A673 (cell line): ENCODE results near the gene ACTN4. TPM values are rescaled to one million over a fixed set of nuclear protein-coding genes. Genes with fewer than 3 reads are reported as not detected.

ENCODE experiments used
- BruUV-seq: library from RNA; stranded (reverse); fragments of 400-500 nt; replicated peaks from 2 replicates; lab custom pipeline; 2021; lab: Mats Ljungman, UMichigan
- CTCF ChIA-PET: fragments of 300-600 bp; sonication (Branson Sonifier 250); formaldehyde crosslinking; loops from one replicate; lab custom pipeline; 2022; ENCODE audit warnings: antibody characterized with exemption; lab: Charles Lee
- POLR2A ChIA-PET: fragments of 300-600 bp; sonication (Branson Sonifier 250); formaldehyde crosslinking; loops from one replicate; lab custom pipeline; 2022; ENCODE audit warnings: antibody characterized with exemption; ENCODE audit not compliant: low non-redundant PET; lab: Charles Lee
- DNase-seq: peaks from one replicate; pipeline ENCODE4 v3.0.0-alpha.2; 2015; ENCODE audit warnings: low spot score
- H3K27ac ChIP-seq: fragments of 200-600 bp; sonication (generic); 2 replicates; pipeline ENCODE4 v1.5.1; 2016; ENCODE audit warnings: mixed run types, low read depth, mild to moderate bottlenecking, mixed read lengths, antibody characterized with exemption, low read length; ENCODE audit not compliant: poor library complexity, severe bottlenecking
- H3K27me3 ChIP-seq: fragments of 200-600 bp; sonication (generic); replicated peaks from 2 replicates; pipeline ENCODE4 v1.6.1; 2017; ENCODE audit warnings: mixed run types, low read depth, mild to moderate bottlenecking, mixed read lengths, antibody characterized with exemption, low read length; ENCODE audit not compliant: insufficient read depth, poor library complexity
- H3K36me3 ChIP-seq: fragments of 200-600 bp; sonication (generic); 2 replicates; pipeline ENCODE4 v1.6.1; 2016; ENCODE audit warnings: mixed run types, mild to moderate bottlenecking, mixed read lengths, antibody characterized with exemption, low read length; ENCODE audit not compliant: insufficient read depth, poor library complexity, severe bottlenecking
- H3K4me1 ChIP-seq: fragments of 200-600 bp; sonication (generic); 2 replicates; pipeline ENCODE4 v1.6.1; 2017; ENCODE audit warnings: mixed run types, mild to moderate bottlenecking, mixed read lengths, antibody characterized with exemption, low read length; ENCODE audit not compliant: insufficient read depth, poor library complexity, severe bottlenecking
- H3K4me3 ChIP-seq: fragments of 200-600 bp; sonication (generic); 2 replicates; pipeline ENCODE4 v1.5.1; 2016; ENCODE audit warnings: low read depth, mixed run types, mild to moderate bottlenecking, mixed read lengths, low read length; ENCODE audit not compliant: poor library complexity, severe bottlenecking
- H3K9me3 ChIP-seq: fragments of 200-600 bp; sonication (generic); 2 replicates; pipeline ENCODE4 v1.6.1; 2016; ENCODE audit warnings: mixed run types, low read depth, mild to moderate bottlenecking, mixed read lengths, antibody characterized with exemption, low read length; ENCODE audit not compliant: poor library complexity, severe bottlenecking
- CTCF ChIP-seq: fragments of 300-800, 200-600 bp; sonication (generic); conservative IDR thresholded peaks from 2 replicates; pipeline ENCODE4 v1.5.1; 2017; ENCODE audit warnings: low read depth, mild to moderate bottlenecking, antibody characterized with exemption, low read length, moderate library complexity, mixed read lengths
- EZH2 ChIP-seq: fragments of 200-600 bp; sonication (generic); IDR thresholded peaks from 2 replicates; pipeline ENCODE4 v1.6.1; 2017; ENCODE audit warnings: borderline replicate concordance, low read depth, mild to moderate bottlenecking, mixed read lengths, antibody characterized with exemption, low read length; ENCODE audit not compliant: poor library complexity, severe bottlenecking
- intact Hi-C: fragments of 100-400 bp; cut with micrococcal nuclease; formaldehyde crosslinking; loops from one replicate; pipeline ENCODE4 v1.10.0; 2022; ENCODE audit not compliant: unreplicated experiment
- total RNA-seq: library from RNA; stranded (reverse); gene quantifications from 2 replicates; pipeline ENCODE4 v1.2.3, GENCODE V29; 2021

The ACTN4 gene
- total RNA-seq, 1 experiment from 2014 or later = 397 TPM

DNA sequence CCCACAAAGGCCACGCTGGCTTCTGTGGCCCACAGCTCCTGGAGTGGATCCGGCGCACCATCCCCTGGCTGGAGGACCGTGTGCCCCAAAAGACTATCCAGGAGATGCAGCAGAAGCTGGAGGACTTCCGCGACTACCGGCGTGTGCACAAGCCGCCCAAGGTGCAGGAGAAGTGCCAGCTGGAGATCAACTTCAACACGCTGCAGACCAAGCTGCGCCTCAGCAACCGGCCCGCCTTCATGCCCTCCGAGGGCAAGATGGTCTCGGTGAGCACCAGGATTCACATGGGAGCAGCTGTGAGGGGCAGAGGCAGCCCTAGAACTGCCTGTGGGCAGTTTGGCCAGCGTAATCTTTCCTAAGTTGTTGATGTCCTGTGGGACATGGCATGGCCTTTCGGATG, 69.6 kb downstream of the ACTN4 start:
- H3K9me3 ChIP-seq = no peaks in the 10 kb centered on the region
- ChIA-PET CTCF (no interaction called here), POLR2A (no interaction called here)
- intact Hi-C loops = no loop called here
- H3K27me3 ChIP-seq = no peaks in the 10 kb centered on the region
- no peak overlapping the region for H3K4me3 ChIP-seq
- no TSS peak for BruUV-seq
- DNase-seq = no peak
- H3K4me1 ChIP-seq = no peaks in the 10 kb centered on the region
- peaks cover 41% of the 10 kb centered on the region for H3K36me3 ChIP-seq
- no peak for TF ChIP-seq EZH2
- no peak for TF ChIP-seq CTCF
- H3K27ac ChIP-seq = no peak overlapping the region

- no peaks in the 10 kb centered on the region for H3K27me3 ChIP-seq
- TF ChIP-seq CTCF (no peak), EZH2 (no peak)
- no peaks in the 10 kb centered on the region for H3K9me3 ChIP-seq
- DNase-seq = no peak
- peaks cover 47% of the 10 kb centered on the region for H3K36me3 ChIP-seq
- intact Hi-C loops = no loop called here
- POLR2A ChIA-PET = no interaction called here
- CTCF ChIA-PET = no interaction called here
- H3K27ac ChIP-seq = no peak overlapping the region
- no peaks in the 10 kb centered on the region for H3K4me1 ChIP-seq
- H3K4me3 ChIP-seq = no peak overlapping the region
- no TSS peak for BruUV-seq
Observed at GRCh38 chr19:38717855-38718254, 70.4 kb downstream of the ACTN4 start.

GRCh38 chr19:38718747-38719543, 71.5 kb downstream of the ACTN4 start:
- intact Hi-C loops = no loop called here
- Histone ChIP-seq H3K36me3 (peaks cover 57% of the 10 kb centered on the region), H3K27me3 (no peaks in the 10 kb centered on the region), H3K9me3 (no peaks in the 10 kb centered on the region), H3K4me1 (no peaks in the 10 kb centered on the region), H3K4me3 (no peak overlapping the region), H3K27ac (no peak overlapping the region)
- CTCF ChIA-PET = no interaction called here
- DNase-seq = no peak
- no TSS peak for BruUV-seq
- TF ChIP-seq EZH2 (no peak), CTCF (0 out of 2 replicates have a peak, but pooled peaks have one; percentile 30)
- POLR2A ChIA-PET = no interaction called here
